Astrocyte of the hippocampus (primary cell): ENCODE data around the gene QKI.

Experiments used
- DNase-seq: peaks from one replicate; pipeline ENCODE4 v3.0.0; 2011; ENCODE audit warnings: low read depth, low spot score

The QKI gene

GRCh38 chr6:163531122-163531521 is 116.6 kb downstream of the QKI start:
- no peak for DNase-seq

- DNase-seq, result peak; percentile 17
Measured at GRCh38 chr6:163532526-163533078, 118.1 kb downstream of the QKI start.

GRCh38 chr6:163533443-163533842 is 118.9 kb downstream of the QKI start:
- peak; percentile 75 for DNase-seq

- peak; percentile 41 for DNase-seq
Measured at GRCh38 chr6:163536770-163537169, 122.3 kb downstream of the QKI start.

GRCh38 chr6:163538331-163538730 is 123.8 kb downstream of the QKI start:
- DNase-seq, result no peak

- DNase-seq, result no peak
Measured at GRCh38 chr6:163539101-163539762, 124.7 kb downstream of the QKI start.

GRCh38 chr6:163543321-163543720 is 128.8 kb downstream of the QKI start:
- no peak for DNase-seq

GRCh38 chr6:163545370-163545769 is 130.9 kb downstream of the QKI start:
- DNase-seq, result no peak

- DNase-seq, result no peak
Measured at GRCh38 chr6:163547287-163547686, 132.8 kb downstream of the QKI start.

GRCh38 chr6:163548624-163549023 is 134.1 kb downstream of the QKI start:
- no peak for DNase-seq

GRCh38 chr6:163554032-163554431 is 139.5 kb downstream of the QKI start:
- no peak for DNase-seq

- peak; percentile 28 for DNase-seq
Measured at GRCh38 chr6:163554663-163555062, 140.1 kb downstream of the QKI start.

GRCh38 chr6:163559661-163560060 is 145.1 kb downstream of the QKI start:
- no peak for DNase-seq

GRCh38 chr6:163563318-163563717 is 148.8 kb downstream of the QKI start:
- no peak for DNase-seq

GRCh38 chr6:163564534-163564933 is 150.0 kb downstream of the QKI start:
- no peak for DNase-seq

- no peak for DNase-seq
Measured at GRCh38 chr6:163565140-163565539, 150.6 kb downstream of the QKI start.

GRCh38 chr6:163566056-163566455 is 151.5 kb downstream of the QKI start:
- no peak for DNase-seq

GRCh38 chr6:163568275-163568674 is 153.8 kb downstream of the QKI start:
- no peak for DNase-seq

GRCh38 chr6:163570579-163571231 is 156.2 kb downstream of the QKI start:
- no peak for DNase-seq

- no peak for DNase-seq
Measured at GRCh38 chr6:163571730-163572129, 157.2 kb downstream of the QKI start.

GRCh38 chr6:163572612-163573011 is 158.1 kb downstream of the QKI start:
- DNase-seq, result no peak

GRCh38 chr6:163573503-163574179 is 159.1 kb downstream of the QKI start:
- DNase-seq, result no peak

- no peak for DNase-seq
Measured at GRCh38 chr6:163576114-163576513, 161.6 kb downstream of the QKI start.
